HG03159 (cell line): ENCODE measurements around the gene MTAP.
A peak's percentile ranks its signal among the peaks of the same experiment; 100 is the strongest.

Source experiments
- ATAC-seq: cut with Tn5 transposase; IDR thresholded peaks from one replicate; pipeline ENCODE4 v1.9.1; 2021; ENCODE audit warnings: mild to moderate bottlenecking, moderate library complexity; ENCODE audit not compliant: unreplicated experiment

MTAP gene

DNA sequence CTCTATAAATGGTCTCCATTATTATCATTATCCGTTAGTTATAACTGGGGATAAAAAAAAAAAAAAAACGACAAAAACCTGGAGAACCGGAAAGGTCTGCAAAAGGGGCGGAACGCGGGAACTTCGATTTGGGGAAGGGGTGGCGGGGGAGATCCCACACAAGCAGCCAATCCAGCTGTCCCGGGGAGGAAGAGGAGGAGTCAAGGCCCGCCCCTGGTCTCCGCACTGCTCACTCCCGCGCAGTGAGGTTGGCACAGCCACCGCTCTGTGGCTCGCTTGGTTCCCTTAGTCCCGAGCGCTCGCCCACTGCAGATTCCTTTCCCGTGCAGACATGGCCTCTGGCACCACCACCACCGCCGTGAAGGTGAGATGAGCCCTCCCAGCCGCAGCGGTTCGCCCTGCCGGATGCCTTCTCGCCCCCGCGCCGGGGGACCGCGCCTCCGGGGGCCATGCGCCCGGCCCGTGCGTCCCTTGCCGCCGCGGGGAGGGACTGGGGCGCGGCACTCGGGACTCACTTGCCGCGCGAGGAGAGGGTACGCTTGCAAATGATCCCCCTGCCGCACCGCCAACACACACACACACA lies at the start of gene MTAP:
Gene MTAP (plus strand): TSS at position 219 of the 583 bp plus-strand sequence. CDS start 113 bp downstream, at position 332.
- ATAC-seq, result peak; percentile 79

DNA sequence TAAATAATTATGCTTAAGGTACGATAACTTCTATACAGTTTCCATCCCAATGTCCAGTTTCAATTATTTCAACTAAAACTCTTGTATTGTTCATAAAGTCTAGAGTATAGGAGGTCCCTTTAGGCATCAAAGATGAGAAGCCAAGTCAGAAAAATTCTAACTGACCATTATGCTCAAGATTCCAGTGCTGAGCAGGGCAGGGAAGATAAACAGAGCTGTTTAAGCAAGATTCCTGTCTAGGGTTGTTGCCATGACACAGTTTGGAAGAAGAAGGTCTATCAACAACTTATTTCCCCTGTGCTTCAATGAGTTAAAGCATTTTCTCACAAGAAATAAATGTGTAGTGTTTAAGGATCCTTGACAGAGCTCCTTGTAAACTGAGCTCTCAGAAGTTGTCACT lies 48.9 kb upstream of the MTAP start:
- no peak for ATAC-seq

DNA sequence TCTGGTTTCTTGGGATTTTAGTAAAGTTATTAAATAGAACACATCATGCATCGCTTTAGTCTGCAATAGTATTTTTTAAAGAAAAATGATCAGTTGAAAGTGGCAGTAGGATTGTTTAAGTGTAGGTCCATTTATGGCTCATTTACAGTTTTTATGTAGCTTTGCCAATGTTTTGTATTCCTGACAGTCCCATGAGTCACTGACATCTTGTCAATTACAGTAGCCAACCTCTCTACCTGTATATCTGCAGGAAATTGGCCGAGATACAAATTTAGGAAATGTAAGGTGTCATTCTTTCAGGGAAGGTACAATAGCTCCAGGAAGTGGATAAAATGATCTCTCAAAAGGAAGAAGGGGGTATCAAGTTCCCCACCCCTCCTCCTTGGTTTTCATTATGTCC lies 47.7 kb upstream of the MTAP start:
- no peak for ATAC-seq

DNA sequence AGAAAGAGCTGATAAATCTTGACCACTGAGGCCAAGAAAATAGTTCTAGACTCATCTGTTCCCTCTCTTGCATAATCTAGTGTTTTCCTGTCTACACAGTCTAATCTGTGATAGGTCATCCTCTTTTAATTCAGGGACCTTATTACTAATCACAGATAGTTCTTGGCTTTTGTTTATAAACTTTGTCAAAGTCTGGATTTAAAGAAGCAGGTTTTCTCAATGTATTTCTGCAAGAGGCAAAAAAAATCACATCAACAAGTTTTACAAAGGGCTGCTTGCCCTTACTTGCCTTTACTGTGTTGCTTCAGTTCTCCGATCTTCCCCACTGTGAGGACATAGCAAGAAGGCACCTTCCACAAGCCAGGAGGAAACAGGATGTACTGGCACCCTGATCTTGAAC lies 43.9 kb upstream of the MTAP start:
- ATAC-seq, result no peak

DNA sequence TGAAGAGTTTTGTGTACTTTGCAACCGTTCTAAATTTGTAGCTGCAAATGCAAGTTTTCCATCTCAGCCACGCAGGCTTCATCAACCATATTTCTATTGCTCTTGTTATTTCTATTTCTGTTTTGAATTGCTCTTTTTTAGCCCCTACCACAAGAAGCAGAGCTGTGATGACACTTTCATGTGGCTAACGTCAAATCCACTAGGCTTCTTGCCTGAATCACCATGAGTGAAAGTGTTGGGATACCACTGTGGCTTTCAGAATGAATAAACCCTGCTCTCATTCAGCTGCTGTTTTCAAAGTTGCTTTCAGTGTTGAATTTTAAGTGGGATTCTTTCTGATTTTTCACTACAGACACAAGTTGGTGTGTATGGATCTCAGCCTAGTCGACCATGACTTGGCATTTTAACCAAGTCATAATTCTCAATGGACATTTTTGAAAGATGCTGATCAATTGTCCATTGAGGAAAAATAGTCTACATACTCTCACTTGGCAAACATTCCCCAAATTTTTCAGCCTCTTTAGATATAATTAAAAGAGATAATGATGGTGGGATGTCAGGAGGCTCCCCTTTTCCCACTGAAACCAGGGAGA lies 41.0 kb upstream of the MTAP start:
- ATAC-seq, result peak; percentile 82

DNA sequence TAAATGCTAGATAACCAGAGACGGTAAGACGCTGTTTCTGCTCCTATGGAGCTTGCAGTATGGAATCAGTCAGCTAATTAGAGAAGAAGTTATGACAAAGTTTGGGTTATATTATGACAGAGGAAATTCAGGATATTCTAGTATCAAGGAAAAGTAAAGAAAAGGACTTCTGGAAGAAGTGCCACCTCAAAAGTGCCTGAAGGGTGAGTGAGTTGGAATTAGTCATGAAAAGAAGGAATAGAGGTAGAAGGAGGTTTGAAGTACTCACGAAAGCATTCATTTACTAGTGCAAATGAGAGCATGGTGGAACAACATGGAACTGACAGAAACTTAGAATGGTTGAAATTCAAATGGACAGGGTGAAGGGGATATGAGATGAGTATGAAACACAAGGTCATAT lies 40.4 kb upstream of the MTAP start:
- no peak for ATAC-seq

DNA sequence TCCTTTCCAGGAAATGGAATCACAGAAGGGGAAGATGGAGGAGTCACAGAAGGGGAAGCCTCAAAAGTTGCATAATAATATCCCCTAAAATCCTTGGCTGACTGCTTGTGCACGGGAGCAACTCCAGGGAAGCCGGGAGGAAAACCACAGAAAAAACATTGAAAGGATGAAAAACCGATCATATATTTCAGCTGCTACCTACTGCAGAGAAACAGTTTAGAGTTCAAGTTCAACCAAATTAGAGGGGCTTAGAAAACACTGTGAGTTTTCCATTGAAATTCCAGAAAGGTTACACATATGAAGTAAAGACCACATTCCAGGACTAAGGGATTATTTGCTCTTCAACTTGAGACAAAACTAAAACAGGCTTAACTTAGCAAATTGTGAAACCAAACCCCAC lies 37.6 kb upstream of the MTAP start:
- ATAC-seq, result no peak

DNA sequence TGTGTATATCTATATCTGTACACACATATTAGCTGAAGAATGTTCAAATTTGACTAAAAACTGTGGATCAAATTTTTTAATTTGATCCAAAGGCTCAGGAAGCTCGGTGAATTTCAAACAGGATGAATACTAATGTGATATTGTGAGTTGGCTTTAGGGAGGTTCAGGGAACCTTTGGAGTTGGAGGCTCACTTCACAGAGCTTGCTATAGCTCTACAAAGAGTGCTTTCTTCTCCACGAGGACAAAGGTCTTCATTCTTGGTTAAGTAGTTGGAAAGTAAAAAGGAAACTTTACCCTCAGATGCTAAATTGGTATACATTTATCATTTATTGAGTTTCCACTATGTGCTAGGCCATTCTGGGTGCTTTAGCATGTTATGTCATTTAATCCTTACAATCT lies 36.3 kb upstream of the MTAP start:
- no peak for ATAC-seq

DNA sequence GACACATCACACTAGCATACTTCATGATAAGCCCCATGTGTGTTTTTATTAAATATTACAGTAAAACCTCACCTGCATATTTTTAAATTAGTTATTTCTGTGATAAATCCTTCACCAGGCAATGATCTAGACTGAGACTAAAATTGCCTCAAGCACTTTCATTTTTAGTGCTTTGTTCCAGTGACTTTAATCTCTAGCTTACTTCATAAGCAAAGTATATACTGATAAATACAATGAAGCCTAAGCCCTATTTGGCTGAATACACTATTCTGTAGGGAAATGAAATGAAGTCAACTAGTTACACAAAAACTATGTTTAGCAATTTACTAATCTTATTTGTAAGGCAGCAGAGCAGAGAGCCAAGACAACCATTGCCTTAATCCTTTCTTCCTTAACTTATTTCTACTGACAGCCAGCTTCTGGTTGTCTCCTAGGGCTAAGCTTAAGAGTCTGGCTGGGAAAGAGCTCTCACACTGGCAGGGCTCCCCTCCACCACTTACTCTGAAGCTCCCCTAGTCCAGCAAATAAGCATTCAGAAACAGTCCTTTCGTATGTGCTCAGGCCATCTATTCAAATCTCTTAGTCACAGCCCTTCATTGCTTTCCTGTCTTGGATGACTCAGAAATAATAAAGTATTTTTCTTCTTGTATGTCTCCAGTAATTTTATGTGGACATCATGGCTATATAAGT lies 31.4 kb upstream of the MTAP start:
- no peak for ATAC-seq

DNA sequence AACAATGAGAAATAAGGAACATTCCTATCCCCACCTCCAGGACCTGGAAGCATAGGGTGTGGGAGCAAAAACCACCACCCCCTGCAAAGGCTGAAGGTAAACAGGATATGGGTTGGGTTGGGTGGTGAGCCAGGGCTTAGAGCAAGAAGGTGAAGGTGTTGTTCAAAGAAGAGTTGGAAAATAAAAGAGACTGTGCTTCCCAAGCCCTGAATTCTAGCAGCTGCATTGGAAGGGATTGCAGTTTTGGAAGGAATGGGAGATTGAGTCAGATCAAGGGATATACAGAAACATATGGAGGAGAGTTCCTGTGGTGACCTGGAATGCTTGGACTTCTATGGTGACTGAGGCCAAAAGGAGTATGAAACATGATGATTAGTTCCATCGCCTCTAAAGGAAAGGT lies 24.7 kb upstream of the MTAP start:
- no peak for ATAC-seq

DNA sequence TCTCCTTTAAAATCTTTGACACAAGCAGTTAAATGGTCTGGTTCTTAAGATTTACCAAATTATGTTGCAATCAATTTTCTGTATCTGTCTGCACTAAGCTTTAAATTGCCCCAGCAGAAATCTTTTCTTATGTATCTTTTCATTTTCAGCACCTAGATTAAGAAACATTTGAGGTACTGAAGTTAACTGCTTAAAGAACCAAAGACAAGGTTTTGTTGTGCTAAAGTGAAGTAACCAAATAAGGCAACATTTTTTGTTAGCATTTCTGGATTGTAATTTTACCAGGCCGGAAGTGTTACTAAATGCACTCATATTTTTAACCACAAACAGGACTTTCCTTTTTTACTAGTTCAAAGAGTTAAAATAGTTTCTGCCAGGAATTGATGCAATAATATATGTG lies 24.1 kb upstream of the MTAP start:
- no peak for ATAC-seq

DNA sequence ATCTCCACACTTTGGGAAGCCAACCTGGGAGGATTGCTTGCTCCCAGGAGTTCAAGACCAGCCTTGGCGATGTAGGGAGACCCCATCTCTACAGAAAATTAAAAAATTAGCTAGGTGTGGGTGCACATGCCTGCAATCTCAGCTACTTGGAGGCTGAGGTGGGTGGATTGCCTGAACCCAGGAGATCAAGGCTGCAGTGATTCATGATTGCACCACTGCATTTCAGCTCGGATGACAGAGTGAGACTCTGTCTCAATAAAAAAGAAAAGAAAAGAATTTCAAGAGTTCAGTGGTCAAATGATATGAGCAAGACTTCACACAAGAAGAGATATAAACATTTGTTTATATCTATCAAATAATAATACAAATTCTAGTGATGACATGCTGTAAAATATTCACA lies 23.0 kb upstream of the MTAP start:
- ATAC-seq, result no peak

DNA sequence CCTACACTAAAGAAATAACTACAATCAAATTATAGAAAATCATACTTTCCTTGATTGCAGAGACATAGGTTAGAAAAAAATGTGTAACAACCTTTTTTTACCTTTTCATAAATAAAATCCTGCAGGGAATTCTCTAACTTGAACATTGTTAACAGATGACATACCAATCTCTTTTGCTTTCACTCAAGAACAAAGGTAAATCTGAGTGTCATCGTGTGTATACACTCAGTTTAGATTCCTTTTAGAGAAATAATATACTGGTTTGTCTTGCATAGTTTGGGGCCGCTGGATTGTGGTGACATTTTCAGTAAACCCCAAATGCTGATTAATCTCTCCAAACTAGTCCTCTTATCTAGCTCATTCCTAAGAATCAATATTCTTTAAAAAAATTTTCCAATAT lies 20.8 kb upstream of the MTAP start:
- ATAC-seq, result no peak

DNA sequence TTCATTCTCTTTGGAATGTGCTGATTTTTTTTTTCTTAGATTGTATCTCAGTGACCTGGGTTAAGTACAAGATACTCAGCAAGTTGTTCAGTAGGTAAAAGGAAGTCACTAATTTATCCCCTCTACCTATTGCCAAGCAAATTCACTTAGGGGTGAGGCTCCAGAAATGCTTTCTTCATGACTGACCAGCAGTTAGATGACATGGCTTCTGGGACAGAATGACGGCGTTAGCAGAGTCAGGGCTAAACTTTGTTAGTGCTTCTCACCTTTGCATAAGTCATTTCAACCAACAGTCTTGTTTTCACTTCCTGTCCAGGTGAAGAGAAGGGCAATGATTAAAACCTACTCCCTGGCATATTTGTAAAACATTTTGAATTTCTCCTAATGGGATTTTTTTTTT lies 20.2 kb upstream of the MTAP start:
- ATAC-seq, result no peak

DNA sequence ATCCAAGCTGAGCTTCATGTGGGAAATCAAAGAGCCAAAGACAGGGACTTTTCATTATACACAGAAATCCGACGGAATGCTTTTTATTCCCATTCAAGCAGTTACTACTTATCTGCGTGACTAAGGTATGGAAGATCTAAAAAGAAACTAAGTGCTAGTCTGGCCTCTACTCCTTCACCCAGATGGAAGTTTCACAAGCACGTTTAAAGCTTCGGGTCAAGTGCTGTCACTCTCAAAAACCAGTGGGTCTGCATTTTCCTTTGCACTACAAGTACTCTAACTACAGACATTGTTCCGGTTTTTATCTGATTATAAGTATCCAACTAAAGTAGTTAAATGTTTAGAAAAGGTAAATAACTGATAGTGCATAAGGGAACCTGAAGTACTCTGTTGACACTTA lies 13.7 kb upstream of the MTAP start:
- ATAC-seq, result no peak

DNA sequence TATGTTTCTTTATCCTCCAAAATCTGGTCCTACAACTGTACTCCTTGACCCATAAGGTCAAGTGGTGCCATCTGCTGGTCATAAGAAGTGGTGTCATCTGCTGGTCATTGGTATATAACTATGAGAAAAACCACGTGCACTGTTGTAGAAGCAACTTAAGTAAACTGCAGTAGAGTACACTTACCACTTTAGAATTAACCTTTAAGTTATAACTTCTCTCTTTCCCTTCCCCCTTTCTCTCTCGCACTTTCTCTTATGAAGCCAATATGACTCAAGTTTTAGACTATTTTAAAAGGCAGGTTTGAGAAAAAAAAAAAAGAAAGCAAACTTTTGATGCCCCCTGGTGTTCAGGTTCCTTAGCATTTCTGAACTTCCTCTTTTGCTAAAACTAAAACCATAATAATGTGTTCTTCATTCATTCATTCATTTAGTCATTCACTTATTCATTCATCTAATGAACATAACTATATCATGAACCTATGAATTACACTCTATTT lies 12.8 kb upstream of the MTAP start:
- peak; percentile 98 for ATAC-seq

DNA sequence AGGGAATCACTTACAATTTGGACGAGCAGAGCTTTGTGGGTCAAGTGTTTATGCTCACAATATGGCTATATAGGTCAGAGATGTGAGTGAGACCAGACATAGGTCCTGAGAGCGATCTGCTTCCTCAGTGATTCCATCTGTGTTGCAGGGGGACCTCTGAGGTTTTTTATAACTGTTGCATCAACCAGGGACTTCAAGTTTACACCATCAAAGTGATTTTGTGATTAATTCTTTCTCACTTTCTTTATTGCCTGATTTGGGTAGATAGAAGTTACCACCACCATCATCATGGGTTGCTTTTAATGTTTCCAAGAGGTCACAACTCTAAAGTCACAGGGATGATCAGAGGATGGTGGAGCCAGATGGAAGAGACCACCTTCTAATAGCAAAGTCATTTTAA lies 7.0 kb upstream of the MTAP start:
- ATAC-seq, result no peak

DNA sequence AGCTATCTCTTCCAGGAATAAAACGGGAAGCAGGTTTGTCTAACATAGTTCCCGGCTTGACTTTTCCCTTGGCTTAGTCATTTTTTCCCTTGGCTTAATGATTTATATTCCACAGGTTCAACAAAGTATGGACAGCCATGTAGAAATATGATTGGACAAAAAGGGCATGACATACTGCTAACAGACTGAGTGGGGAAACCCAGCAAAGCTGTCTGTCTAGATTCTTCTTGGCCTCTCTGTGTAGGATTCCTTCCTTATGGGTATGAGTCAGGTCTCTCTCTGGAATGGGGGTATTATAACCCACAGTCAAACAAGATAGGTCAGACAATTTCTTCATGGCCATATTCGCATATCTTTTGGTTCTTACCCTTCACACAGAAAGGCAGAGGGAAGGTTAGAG lies 5.7 kb upstream of the MTAP start:
- no peak for ATAC-seq

DNA sequence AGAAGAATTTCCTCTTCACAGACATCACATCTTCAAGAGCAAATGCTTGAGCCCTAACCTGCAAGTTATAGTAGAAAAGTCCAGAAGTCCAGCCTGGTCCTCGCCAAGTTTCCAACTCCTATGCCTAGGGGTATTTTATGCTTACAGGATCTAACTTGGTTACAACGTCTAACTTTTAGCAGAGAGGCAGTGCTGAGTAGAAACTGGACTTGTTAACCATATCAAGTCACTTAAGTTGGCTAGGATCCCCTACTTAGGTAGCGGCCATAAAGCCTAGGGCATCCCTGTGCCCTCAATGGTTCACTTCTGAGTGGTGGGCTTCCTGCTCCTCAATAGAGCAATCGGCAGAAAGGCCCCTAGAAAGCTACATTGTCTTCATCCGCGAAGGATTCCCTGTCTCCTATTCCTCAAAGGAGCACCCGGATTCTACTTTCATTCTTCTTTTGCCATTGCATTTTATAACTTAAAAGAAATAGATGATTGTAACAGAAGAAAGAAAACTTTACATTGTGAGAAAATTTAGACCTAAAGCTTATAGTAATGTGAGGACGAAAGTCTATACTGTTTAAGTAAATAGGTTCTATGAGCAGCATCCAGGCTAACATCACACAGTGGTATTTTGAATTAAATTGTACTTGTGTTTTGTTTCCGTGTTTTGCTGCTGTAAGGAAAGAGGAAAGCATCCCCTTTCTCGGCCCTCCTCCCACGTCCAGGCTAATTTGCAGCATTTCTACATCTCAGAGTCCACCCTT lies 1.3 kb upstream of the MTAP start:
- ATAC-seq, result no peak

DNA sequence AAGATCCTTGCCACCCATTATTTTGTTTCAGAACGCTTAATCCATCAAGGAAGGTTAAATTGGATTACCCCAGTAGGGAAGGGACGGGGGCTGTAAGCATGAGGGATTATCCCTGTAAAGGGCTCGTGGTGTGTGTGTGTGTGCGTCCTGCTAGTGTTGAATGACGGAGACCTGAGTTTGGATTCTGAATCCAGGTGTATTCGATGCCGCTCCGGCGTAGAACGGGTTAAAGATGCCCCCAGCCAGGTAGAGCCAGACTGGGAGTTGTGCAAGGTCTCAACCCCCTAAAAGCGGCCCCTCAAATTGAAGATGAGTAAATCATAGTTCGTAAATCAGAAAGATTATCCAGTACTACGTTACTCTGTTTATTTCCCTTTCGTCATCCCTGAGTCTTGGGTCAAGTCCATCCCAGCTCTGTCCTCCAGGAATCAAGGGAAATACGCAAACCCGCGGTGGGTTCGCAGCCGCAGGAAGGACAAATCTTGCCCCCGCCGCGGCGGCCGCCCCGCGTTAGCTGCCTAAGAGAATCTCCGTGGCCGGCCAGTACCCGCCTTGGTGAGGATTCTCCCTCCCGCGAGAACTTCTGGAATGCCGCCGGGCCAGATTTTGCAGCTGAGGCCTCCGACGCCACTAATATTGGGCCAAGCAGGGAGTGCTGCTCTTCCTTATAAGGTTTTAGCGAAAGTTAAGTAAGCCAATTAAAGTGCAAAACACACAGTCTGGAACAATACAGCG lies 586 bp upstream of the MTAP start:
- peak; percentile 19 for ATAC-seq

DNA sequence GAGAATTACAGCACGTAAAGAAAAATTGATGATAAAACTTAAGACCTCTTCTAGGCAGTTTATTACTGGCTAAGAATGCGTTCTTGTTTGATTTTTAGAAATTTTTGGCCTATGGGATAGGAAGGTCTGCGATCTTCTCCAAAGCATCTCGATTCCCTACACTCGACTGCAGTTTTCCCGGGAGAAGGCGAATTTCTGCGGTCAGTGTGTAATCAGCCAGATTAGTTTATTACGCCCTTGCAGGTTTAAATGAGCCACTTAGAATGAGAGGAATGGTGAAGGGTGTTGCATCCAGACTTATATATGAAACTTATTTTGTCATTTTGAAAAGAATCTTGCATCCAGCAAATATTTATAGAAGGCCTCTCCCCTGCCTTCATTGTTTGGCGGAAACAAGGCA lies 1.2 kb downstream of the MTAP start:
- ATAC-seq, result no peak
